Right lobe of liver (tissue), 6 donors: ENCODE results near the gene COPS4. TPM values are rescaled to one million over a fixed set of nuclear protein-coding genes. Genes with fewer than 3 reads are reported as not detected.
"Not testable (repeated sequence)": the region's sequence is repeated elsewhere in the genome, so short reads cannot be mapped to it uniquely, and the experiment has no call there.

ENCODE experiments used
- ATAC-seq, 4 donors: fragments of 200-7000 bp; cut with Tn5 transposase; one replicate each; pipeline ENCODE4 v1.9.1; 2020; ENCODE audit warnings: mild to moderate bottlenecking in 4 of 4, moderate library complexity in 4 of 4
- DNase-seq, 3 donors: peaks; one replicate each; pipeline ENCODE4 v3.0.0-alpha.2; 2020
- H3K27ac ChIP-seq, 3 donors: fragments of 200-600 bp; one replicate each; pipeline ENCODE4 v1.8.0; 2022
- H3K27me3 ChIP-seq, 2 donors: fragments of 200-600 bp; one replicate each; pipeline ENCODE4 v1.8.0; 2022
- H3K36me3 ChIP-seq, 4 donors: fragments of 200-600 bp; sonication (generic) in 1 of 4; one replicate each; pipeline versions ENCODE4 v1.5.1 to v1.8.0; 2017 to 2022; ENCODE audit warnings: control low read depth in 1 of 4
- H3K4me1 ChIP-seq, 4 donors: fragments of 200-600 bp; sonication (generic) in 1 of 4; one replicate each; pipeline versions ENCODE4 v1.5.1 to v1.8.0; 2017 to 2022; ENCODE audit warnings: control low read depth in 1 of 4
- H3K4me3 ChIP-seq, 3 donors: fragments of 200-600 bp; one replicate each; pipeline ENCODE4 v1.8.0; 2022
- H3K9me3 ChIP-seq, 4 donors: fragments of 200-600 bp; sonication (generic) in 1 of 4; one replicate each; pipeline versions ENCODE4 v1.5.1 to v1.8.0; 2017 to 2022; ENCODE audit warnings: control low read depth in 1 of 4
- POLR2A ChIP-seq: fragments of 450-650 bp; IDR thresholded peaks from one replicate; pipeline ENCODE4 v1.6.1; 2017; ENCODE audit warnings: antibody characterized with exemption, mild to moderate bottlenecking
- WGBS: methylation state at CpG from one replicate; pipeline ENCODE4 v1.1.6; 2018; ENCODE audit warnings: low coverage, low lambda C conversion rate; ENCODE audit not compliant: insufficient coverage; ENCODE audit errors: missing lambda C conversion rate; 5-methylcytosine and 5-hydroxymethylcytosine counted together
- intact Hi-C, 2 donors: fragments of 100-400 bp; cut with DNase I; formaldehyde crosslinking; loops; one replicate each; pipeline versions ENCODE4 v1.11.2 to v1.14.1; 2022
- total RNA-seq, 6 experiments: library from RNA; depleted of rRNA in 2 of 6; stranded (reverse); fragments of >200 nt in 2 of 6; fragmentation: NEBNext Ultra II Directional in 3 of 6; extraction: Animal tissue kit (Norgen Biotek cat#: 25700) in 3 of 6; gene quantifications; one replicate each; pipeline versions ENCODE4 v1.1.0 to v1.2.4, GENCODE V29; 2016 to 2023
- TF ChIP-seq, protein P1 (sequence below), 4 donors: fragments of 200-600 bp in 3 of 4; fragments of 450-650 bp in 1 of 4; IDR thresholded peaks; one replicate each; pipeline versions ENCODE4 v1.5.1 to v1.8.0; 2016 to 2022; ENCODE audit warnings: antibody characterized with exemption in 4 of 4, mild to moderate bottlenecking in 2 of 4
- donor health status: DM: no; HTN: yes; CAD: no.
- donor health status: DM: no; HTN: no; CAD: no.
- donor health status: DM: no; HTN: no; CAD: no.
- donor health status: DM: no; HTN: yes; CAD: no.
- donor health status: DM: no; HTN: yes; CAD: no.

Gene COPS4
- total RNA-seq, 6 experiments from 2014 or later, result 11.1 to 18.9 (median 14.7) TPM

DNA sequence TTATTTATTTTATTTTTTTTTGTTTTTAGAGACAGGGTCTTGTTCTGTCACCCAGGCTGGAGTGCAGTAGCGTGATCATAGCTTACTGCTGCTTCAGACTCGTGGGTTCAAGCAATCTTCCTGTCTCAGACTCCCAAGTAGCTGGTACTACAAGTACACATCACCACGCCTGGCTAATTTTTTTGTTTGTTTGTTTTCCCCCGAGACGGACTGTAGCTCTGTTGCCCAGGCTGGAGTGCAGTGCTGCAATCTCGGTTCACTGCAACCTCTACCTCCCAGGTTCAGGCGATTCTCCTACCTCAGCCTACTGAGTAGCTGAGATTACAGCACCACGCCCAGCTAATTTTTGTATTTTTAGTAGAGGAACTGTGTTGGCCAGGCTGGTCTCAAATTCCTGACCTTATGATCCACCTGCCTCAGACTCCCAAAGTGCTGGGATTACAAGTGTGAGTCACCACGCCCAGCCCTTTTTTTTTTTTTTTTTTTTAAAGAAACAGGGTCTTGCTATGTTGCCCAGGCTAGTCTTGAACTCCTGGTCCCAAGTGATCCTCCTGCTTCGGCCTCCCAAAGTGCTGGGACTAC, 32.2 kb downstream of the COPS4 start:
- WGBS, result 94% methylated on average over 8 of the region's 10 CpGs
- intact Hi-C loops, result no loop called here

DNA sequence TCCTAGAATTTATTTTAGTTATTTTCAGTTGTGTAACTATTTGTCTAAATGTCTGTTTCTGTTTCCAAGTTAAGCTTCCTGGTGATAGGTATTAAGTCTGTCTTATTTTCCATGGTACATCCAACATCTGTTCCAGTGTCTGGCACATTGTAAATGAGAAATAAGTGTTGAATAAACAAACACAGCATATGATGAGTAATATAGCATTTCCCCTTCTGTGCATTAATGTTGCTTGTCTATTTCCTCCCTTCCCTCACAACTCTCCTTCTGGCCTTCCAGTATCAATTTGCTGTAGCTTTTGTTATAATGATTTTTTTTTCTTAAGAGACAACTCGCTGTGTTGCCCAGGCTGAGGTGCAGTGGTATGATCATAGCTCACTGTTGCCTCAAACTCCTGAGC, 36.1 kb downstream of the COPS4 start:
- intact Hi-C loops, result no loop called here

More for the DNA sequence above, 32.2 kb downstream of the COPS4 start:
- Histone ChIP-seq H3K9me3 (no peaks in the 10 kb centered on the region), H3K27me3 (no peaks in the 10 kb centered on the region), H3K36me3 (peaks cover 0 to 42% (median 11%) of the 10 kb centered on the region in 4 donors), H3K4me1 (no peaks in the 10 kb centered on the region), H3K27ac (no peak overlapping the region), H3K4me3 (no peak overlapping the region)
- no peak for ATAC-seq
- DNase-seq, result no peak
- no peak for TF ChIP-seq POLR2A
- TF ChIP-seq, protein P1, sequence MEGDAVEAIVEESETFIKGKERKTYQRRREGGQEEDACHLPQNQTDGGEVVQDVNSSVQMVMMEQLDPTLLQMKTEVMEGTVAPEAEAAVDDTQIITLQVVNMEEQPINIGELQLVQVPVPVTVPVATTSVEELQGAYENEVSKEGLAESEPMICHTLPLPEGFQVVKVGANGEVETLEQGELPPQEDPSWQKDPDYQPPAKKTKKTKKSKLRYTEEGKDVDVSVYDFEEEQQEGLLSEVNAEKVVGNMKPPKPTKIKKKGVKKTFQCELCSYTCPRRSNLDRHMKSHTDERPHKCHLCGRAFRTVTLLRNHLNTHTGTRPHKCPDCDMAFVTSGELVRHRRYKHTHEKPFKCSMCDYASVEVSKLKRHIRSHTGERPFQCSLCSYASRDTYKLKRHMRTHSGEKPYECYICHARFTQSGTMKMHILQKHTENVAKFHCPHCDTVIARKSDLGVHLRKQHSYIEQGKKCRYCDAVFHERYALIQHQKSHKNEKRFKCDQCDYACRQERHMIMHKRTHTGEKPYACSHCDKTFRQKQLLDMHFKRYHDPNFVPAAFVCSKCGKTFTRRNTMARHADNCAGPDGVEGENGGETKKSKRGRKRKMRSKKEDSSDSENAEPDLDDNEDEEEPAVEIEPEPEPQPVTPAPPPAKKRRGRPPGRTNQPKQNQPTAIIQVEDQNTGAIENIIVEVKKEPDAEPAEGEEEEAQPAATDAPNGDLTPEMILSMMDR (IDR thresholded peaks at IDR 0.05), result no peak

DNA sequence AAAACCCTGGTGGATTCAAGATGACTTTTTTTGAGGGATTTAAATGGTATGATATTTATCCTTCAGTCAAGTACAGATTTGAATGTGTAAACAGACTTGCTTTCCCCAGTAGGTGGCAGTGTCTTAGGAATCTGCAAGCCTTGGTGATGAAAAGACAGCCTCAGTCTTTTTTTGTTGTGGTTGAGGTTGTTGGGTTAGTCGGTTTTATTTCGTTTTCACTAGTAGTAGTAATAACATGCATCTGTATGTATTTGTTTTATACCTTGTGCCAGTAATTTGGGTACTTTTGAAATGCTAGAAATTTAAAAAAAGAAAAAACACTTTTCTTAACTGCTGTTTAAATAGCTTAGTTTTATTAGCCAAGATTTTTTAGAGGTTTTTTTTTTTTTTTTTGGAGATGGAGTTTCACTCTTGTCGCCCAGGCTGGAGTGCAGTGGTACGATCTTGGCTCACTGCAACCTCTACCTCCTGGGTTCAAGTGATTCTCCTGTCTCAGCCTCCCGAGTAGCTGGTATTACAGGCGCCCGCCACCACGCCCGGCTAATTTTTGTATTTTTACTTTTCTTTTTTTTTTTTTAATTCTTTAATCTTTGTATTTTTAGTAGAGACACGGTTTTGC, 39.2 kb downstream of the COPS4 start:
- Histone ChIP-seq H3K4me1 (no peaks in the 10 kb centered on the region), H3K27me3 (no peaks in the 10 kb centered on the region), H3K4me3 (no peak overlapping the region), H3K36me3 (peaks cover 0 to 16% (median 6%) of the 10 kb centered on the region in 4 donors), H3K9me3 (no peaks in the 10 kb centered on the region), H3K27ac (no peak overlapping the region)
- intact Hi-C loops, result no loop called here
- 43% methylated on average over 4 of the region's 10 CpGs for WGBS
- TF ChIP-seq, protein P1 (IDR thresholded peaks at IDR 0.05), result peak; percentile 75 to 79 (median 76)
- no peak for TF ChIP-seq POLR2A
- no peak for DNase-seq
- peak; percentile 75 to 86 (median 84) for ATAC-seq

More for the DNA sequence above, 36.1 kb downstream of the COPS4 start:
- no peaks in the 10 kb centered on the region for H3K9me3 ChIP-seq
- DNase-seq (no peak), ATAC-seq (no peak)
- H3K27ac ChIP-seq, result no peak overlapping the region
- 100% methylated on average over 1 of the region's 1 CpG for WGBS
- H3K4me1 ChIP-seq, result no peaks in the 10 kb centered on the region
- H3K27me3 ChIP-seq, result no peaks in the 10 kb centered on the region
- no peak for TF ChIP-seq POLR2A
- TF ChIP-seq, protein P1 (IDR thresholded peaks at IDR 0.05), result no peak
- H3K4me3 ChIP-seq, result no peak overlapping the region
- H3K36me3 ChIP-seq, result peaks cover 0 to 34% (median 12%) of the 10 kb centered on the region in 4 donors

DNA sequence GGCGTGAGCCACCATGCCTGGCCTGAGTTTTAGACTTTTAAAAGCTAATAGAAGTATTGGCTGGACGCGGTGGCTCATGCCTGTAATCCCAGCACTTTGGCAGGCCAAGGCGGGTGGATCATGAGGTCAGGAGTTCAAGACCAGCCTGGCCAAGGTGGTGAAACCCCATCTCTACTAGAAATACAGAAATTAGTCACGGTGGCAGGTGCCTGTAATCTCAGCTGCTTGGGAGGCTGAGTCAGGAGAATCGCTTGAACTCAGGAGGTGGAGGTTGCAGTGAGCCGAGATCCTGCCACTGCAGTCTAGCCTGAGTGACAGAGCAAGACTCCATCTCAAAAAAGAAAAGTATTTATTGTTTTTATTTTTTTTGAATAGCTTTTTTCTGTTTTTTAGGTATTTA, 39.8 kb downstream of the COPS4 start:
- H3K4me3 ChIP-seq, H3K9me3 ChIP-seq, H3K27ac ChIP-seq, intact Hi-C loops, H3K27me3 ChIP-seq, H3K4me1 ChIP-seq, DNase-seq, ATAC-seq: not testable (repeated sequence)
- peaks cover 0 to 12% (median 6%) of the 10 kb centered on the region in 4 donors for H3K36me3 ChIP-seq
- 91% methylated on average over 6 of the region's 7 CpGs for WGBS

DNA sequence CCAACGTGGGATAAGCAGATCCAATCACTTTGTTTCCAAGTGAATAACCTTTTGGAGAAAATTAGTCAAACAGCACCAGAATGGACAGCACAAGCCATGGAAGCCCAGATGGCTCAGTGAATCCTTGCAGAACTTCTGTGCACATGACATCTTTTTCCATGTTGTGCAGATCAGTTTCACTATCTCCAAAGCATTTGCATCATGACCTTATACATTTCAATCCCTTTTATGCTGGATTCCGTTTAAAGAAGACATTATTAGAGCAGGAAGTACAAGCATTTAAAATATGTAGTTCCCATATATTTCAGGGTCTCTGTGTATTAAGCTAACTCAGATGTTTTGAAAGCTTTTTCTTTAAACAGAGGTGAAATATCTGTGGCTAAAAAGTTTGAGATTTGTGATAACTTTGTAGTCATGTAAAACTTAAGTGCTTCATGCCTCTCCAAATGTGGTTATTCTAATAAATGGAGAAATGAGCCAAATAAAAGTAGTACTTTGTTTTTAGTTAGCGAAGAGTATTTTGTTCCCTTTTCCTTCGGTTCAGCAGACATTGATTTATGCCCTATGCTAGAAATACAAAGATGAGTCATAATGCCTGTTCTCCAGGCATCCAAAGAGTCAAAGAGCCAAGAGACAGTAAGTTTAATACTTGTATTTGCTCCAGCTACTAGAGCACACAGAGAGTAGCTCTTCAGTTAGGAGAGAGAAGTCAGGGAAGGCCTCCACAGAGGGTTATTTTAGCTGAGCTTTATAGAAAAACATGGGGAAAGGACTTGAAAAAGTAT, 40.5 kb downstream of the COPS4 start:
- 45% methylated on average over 4 of the region's 4 CpGs for WGBS

More for the DNA sequence above, 40.5 kb downstream of the COPS4 start:
- H3K4me3 ChIP-seq, result no peak overlapping the region
- TF ChIP-seq, protein P1 (IDR thresholded peaks at IDR 0.05), result no peak
- TF ChIP-seq POLR2A, result no peak
- H3K4me1 ChIP-seq, result no peaks in the 10 kb centered on the region
- no peak overlapping the region for H3K27ac ChIP-seq
- no peaks in the 10 kb centered on the region for H3K9me3 ChIP-seq
- intact Hi-C loops, result no loop called here
- DNase-seq (no peak), ATAC-seq (no peak)
- H3K27me3 ChIP-seq, result no peaks in the 10 kb centered on the region
- H3K36me3 ChIP-seq, result peaks cover 0 to 12% (median 6%) of the 10 kb centered on the region in 4 donors
